HG02840 (cell line): Measurements from ENCODE around the gene SORCS2.

Experiments used
- ATAC-seq: cut with Tn5 transposase; IDR thresholded peaks from one replicate; pipeline ENCODE4 v1.9.1; 2021; ENCODE audit warnings: mild to moderate bottlenecking, moderate library complexity, moderate number of reproducible peaks; ENCODE audit not compliant: unreplicated experiment, low FRiP score

SORCS2 gene

GRCh38 chr4:7382634-7383014 lies 190.3 kb downstream of the SORCS2 start:
- no peak for ATAC-seq

GRCh38 chr4:7383266-7383665 lies 190.9 kb downstream of the SORCS2 start:
- no peak for ATAC-seq

GRCh38 chr4:7384003-7384928 lies 191.9 kb downstream of the SORCS2 start:
- ATAC-seq, result no peak

- ATAC-seq, result no peak
Observed at GRCh38 chr4:7384929-7385890, 192.9 kb downstream of the SORCS2 start.

- ATAC-seq, result no peak
Observed at GRCh38 chr4:7387925-7388324, 195.6 kb downstream of the SORCS2 start.

GRCh38 chr4:7388627-7389026 lies 196.3 kb downstream of the SORCS2 start:
- no peak for ATAC-seq

GRCh38 chr4:7389101-7389701 lies 196.9 kb downstream of the SORCS2 start:
- ATAC-seq, result no peak

- ATAC-seq, result no peak
Observed at GRCh38 chr4:7389719-7390118, 197.4 kb downstream of the SORCS2 start.

GRCh38 chr4:7390336-7390735 lies 198.0 kb downstream of the SORCS2 start:
- ATAC-seq, result no peak

- ATAC-seq, result no peak
Observed at GRCh38 chr4:7390906-7391636, 198.7 kb downstream of the SORCS2 start.

- ATAC-seq, result no peak
Observed at GRCh38 chr4:7391637-7392437, 199.5 kb downstream of the SORCS2 start.

GRCh38 chr4:7392438-7393421 lies 200.4 kb downstream of the SORCS2 start:
- ATAC-seq, result no peak

GRCh38 chr4:7393601-7394575 lies 201.6 kb downstream of the SORCS2 start:
- ATAC-seq, result no peak

GRCh38 chr4:7394681-7395451 lies 202.5 kb downstream of the SORCS2 start:
- ATAC-seq, result no peak

GRCh38 chr4:7395645-7396044 lies 203.3 kb downstream of the SORCS2 start:
- ATAC-seq, result no peak

GRCh38 chr4:7396186-7396910 lies 204.0 kb downstream of the SORCS2 start:
- ATAC-seq, result no peak
